ENCODE data around the gene ADRA2C. TPM values are rescaled to one million over a fixed set of nuclear protein-coding genes. Genes with fewer than 3 reads are reported as not detected.

The ADRA2C gene
- total RNA-seq, 1 experiment from 2014 or later, result 23.5 TPM

DNA sequence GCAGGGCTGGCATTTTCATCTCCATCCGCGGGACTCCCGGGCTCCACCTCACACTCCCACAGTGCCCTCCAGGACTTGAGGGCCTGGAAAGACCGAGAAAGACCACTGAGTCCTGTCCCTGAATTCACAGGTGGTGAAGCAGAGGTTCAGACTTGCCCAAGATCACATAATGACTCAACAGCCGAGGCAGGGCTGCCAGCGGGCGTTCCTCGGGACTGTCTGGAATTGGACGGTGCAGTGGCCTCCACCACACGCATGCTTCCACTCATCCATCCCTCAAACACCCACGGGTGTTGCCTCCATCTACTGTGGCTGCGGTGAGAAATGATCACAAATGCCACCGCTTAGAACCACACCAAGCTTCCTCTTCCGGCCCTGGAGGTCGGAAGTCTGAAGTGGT is 6.9 kb upstream of the ADRA2C start:
- Histone ChIP-seq H3K4me3 (ENCODE audit: low read depth in 2 of 2, low read length in 2 of 2) (no peak overlapping the region), H3K36me3 (ENCODE audit: control insufficient read depth, insufficient read depth, low read length) (no peaks in the 10 kb centered on the region), H3K27ac (ENCODE audit: low read length) (no peak overlapping the region), H3K9me3 (ENCODE audit: control insufficient read depth, insufficient read depth, low read depth, low read length) (no peaks in the 10 kb centered on the region), H3K4me1 (ENCODE audit: control insufficient read depth, insufficient read depth, low read length) (no peaks in the 10 kb centered on the region; the same call in 1 of the 2 replicates), H3K27me3 (ENCODE audit: control insufficient read depth, insufficient read depth, low read length) (no peaks in the 10 kb centered on the region; the same call in 1 of the 2 replicates)
- no TSS peak for BruUV-seq (replicated peaks)
- ATAC-seq, result no peak
- CTCF ChIA-PET, result no interaction called here
- in situ Hi-C loops (cut with HindIII; ENCODE audit: low pct_unique_long_range_greater_than_20kb, low sequenced_read_pairs) (no loop called here), intact Hi-C loops (cut with micrococcal nuclease; ENCODE audit: unreplicated experiment) (no loop called here)
- TF ChIP-seq, protein P1, sequence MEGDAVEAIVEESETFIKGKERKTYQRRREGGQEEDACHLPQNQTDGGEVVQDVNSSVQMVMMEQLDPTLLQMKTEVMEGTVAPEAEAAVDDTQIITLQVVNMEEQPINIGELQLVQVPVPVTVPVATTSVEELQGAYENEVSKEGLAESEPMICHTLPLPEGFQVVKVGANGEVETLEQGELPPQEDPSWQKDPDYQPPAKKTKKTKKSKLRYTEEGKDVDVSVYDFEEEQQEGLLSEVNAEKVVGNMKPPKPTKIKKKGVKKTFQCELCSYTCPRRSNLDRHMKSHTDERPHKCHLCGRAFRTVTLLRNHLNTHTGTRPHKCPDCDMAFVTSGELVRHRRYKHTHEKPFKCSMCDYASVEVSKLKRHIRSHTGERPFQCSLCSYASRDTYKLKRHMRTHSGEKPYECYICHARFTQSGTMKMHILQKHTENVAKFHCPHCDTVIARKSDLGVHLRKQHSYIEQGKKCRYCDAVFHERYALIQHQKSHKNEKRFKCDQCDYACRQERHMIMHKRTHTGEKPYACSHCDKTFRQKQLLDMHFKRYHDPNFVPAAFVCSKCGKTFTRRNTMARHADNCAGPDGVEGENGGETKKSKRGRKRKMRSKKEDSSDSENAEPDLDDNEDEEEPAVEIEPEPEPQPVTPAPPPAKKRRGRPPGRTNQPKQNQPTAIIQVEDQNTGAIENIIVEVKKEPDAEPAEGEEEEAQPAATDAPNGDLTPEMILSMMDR (IDR thresholded peaks at IDR 0.05), result no peak
- TF ChIP-seq TCF7L2 (IDR thresholded peaks at IDR 0.05; ENCODE audit: low read depth, low read length), result no peak
- no peak for TF ChIP-seq SIN3A (IDR thresholded peaks at IDR 0.05; ENCODE audit: borderline replicate concordance, insufficient read depth, low read depth, low read length)
- TF ChIP-seq, protein P2, sequence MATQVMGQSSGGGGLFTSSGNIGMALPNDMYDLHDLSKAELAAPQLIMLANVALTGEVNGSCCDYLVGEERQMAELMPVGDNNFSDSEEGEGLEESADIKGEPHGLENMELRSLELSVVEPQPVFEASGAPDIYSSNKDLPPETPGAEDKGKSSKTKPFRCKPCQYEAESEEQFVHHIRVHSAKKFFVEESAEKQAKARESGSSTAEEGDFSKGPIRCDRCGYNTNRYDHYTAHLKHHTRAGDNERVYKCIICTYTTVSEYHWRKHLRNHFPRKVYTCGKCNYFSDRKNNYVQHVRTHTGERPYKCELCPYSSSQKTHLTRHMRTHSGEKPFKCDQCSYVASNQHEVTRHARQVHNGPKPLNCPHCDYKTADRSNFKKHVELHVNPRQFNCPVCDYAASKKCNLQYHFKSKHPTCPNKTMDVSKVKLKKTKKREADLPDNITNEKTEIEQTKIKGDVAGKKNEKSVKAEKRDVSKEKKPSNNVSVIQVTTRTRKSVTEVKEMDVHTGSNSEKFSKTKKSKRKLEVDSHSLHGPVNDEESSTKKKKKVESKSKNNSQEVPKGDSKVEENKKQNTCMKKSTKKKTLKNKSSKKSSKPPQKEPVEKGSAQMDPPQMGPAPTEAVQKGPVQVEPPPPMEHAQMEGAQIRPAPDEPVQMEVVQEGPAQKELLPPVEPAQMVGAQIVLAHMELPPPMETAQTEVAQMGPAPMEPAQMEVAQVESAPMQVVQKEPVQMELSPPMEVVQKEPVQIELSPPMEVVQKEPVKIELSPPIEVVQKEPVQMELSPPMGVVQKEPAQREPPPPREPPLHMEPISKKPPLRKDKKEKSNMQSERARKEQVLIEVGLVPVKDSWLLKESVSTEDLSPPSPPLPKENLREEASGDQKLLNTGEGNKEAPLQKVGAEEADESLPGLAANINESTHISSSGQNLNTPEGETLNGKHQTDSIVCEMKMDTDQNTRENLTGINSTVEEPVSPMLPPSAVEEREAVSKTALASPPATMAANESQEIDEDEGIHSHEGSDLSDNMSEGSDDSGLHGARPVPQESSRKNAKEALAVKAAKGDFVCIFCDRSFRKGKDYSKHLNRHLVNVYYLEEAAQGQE (IDR thresholded peaks at IDR 0.05; ENCODE audit: insufficient read depth in 1 of 2, low read depth in 2 of 2, low read length in 1 of 2), result no peak
- TF ChIP-seq POLR2AphosphoS5 (IDR thresholded peaks at IDR 0.05; ENCODE audit: low read depth, low read length), result no peak
- POLR2A ChIA-PET, result no interaction called here
- no peak for DNase-seq (ENCODE audit: low read depth, low spot score)

DNA sequence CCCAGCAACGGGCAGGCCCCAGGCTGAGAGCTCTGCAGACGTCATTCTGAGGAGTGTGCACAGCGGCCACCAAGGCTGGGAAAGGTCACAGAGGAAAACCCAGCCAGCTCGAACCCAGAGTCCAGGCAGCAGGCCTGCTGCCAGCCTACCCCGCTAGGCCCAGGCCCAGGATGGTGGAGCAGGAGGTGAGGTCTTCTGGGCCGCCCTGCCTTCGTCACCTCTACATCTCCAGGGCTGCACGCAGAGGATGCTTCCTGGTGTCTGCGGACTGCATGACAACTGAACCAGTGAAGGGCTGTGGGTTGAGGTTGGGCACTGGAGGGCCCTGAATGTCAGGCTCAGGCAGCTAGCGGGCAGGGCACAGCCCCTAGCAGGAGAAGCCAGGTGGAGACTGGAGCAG is 5.8 kb upstream of the ADRA2C start:
- Histone ChIP-seq H3K9me3 (ENCODE audit: control insufficient read depth, insufficient read depth, low read depth, low read length) (no peaks in the 10 kb centered on the region), H3K27me3 (ENCODE audit: control insufficient read depth, insufficient read depth, low read length) (no peaks in the 10 kb centered on the region; the same call in 1 of the 2 replicates), H3K4me1 (ENCODE audit: control insufficient read depth, insufficient read depth, low read length) (no peaks in the 10 kb centered on the region; the same call in 1 of the 2 replicates), H3K36me3 (ENCODE audit: control insufficient read depth, insufficient read depth, low read length) (no peaks in the 10 kb centered on the region), H3K27ac (ENCODE audit: low read length) (no peak overlapping the region), H3K4me3 (ENCODE audit: low read depth in 2 of 2, low read length in 2 of 2) (no peak overlapping the region)
- in situ Hi-C loops (cut with HindIII; ENCODE audit: low pct_unique_long_range_greater_than_20kb, low sequenced_read_pairs), result no loop called here
- ChIA-PET CTCF (no interaction called here), POLR2A (no interaction called here)
- TF ChIP-seq TCF7L2 (IDR thresholded peaks at IDR 0.05; ENCODE audit: low read depth, low read length) (no peak), SIN3A (IDR thresholded peaks at IDR 0.05; ENCODE audit: borderline replicate concordance, insufficient read depth, low read depth, low read length) (no peak), POLR2AphosphoS5 (IDR thresholded peaks at IDR 0.05; ENCODE audit: low read depth, low read length) (no peak)
- TF ChIP-seq, protein P2 (IDR thresholded peaks at IDR 0.05; ENCODE audit: insufficient read depth in 1 of 2, low read depth in 2 of 2, low read length in 1 of 2), result no peak
- TF ChIP-seq, protein P1 (IDR thresholded peaks at IDR 0.05), result no peak
- no peak for ATAC-seq
- BruUV-seq (replicated peaks), result no TSS peak
- DNase-seq (ENCODE audit: low read depth, low spot score), result no peak
- intact Hi-C loops (cut with micrococcal nuclease; ENCODE audit: unreplicated experiment), result no loop called here

Data from Panc1 (cell line).